B cell (primary cell): ENCODE data around the gene HOMER2.

Experiments
- CTCF ChIP-seq: fragments of 200-600 bp; IDR thresholded peaks from one replicate; pipeline ENCODE4 v1.8.0; 2022; ENCODE audit warnings: antibody characterized with exemption, mild to moderate bottlenecking
- EZH2 ChIP-seq: IDR thresholded peaks from 2 replicates; pipeline ENCODE4 v1.6.1; 2012; ENCODE audit warnings: borderline replicate concordance, low read depth, mild to moderate bottlenecking, moderate library complexity, low read length; ENCODE audit not compliant: insufficient read depth, poor library complexity, severe bottlenecking

- no peak for TF ChIP-seq CTCF
- no peak for TF ChIP-seq EZH2
Observed at GRCh38 chr15:82852941-82853561, 99.5 kb downstream of the HOMER2 start.
